GM19328 (cell line): ENCODE measurements around the gene CBR3.
"Not testable (repeated sequence)": the region's sequence is repeated elsewhere in the genome, so short reads cannot be mapped to it uniquely, and the experiment has no call there.

Experiments
- ATAC-seq: cut with Tn5 transposase; IDR thresholded peaks from one replicate; pipeline ENCODE4 v1.9.1; 2021; ENCODE audit warnings: mild to moderate bottlenecking, moderate library complexity; ENCODE audit not compliant: unreplicated experiment

CBR3 gene

DNA sequence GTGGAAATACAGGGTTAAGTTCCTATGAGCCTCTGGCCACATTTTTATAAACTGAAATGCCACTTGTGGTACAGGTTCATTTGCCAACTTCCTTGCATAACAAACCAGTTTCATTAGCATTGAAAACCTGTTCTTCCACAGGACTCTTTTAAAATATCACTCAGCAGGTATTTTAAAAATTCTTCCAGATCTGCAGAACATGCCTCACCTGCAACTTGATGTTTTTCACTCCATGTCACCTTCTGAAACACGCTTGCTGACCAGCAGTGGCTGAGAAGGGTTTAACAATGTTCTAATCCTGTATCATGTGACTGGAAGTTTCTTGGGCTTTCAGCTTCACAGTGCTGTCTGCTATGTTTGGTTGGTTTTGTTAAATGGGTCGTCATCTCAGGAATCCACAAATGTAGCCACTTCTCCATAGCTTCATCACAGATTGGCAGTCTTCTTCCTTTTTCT, 17.6 kb upstream of the CBR3 start:
- no peak for ATAC-seq

DNA sequence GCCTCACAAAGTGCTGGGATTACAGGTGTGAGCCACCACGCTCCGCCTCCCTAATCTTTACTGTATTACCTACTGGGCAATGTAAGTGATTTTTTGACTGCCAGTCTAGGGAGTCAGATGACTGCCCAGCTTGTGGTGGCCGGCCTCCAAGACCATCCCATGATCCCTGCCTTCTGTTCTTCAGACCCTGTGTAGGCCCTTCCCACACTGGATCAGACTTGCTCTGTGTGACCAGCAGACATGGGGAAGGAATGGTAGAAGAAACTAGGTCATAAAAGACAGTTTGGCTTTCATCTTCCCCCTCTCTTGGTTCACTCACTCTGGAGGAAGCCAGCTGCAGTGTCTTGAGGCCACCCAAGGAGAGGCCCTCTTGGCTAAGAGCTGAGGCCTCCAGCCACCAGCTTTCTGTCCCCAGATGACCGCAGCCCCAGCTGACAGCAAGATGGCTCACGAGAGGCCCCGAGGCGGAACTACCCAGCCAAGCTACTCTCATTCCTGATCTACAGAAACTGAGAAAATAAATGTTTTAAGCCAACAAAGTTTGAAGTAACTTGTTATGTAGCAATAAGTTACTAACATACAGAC, 14.5 kb upstream of the CBR3 start:
- ATAC-seq: no peak

DNA sequence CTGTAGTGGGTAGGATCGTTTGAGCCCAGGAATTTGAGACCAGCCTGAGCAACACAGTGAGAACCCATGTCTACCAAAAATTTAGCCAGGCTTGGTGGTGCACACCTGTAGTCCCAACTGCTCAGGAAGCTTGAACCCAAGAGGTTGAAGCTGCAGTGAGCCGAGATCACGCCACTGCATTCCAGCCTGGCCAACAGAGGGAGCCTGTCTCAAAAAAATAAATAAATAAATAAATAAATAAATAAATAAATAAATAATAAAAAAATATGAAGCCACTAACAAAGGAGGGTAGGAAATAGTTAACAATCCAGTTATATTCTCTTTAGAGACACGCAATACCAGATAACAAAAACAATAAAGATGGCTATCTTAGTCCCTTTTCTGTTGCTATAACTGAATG, 11.9 kb upstream of the CBR3 start:
- no peak for ATAC-seq

DNA sequence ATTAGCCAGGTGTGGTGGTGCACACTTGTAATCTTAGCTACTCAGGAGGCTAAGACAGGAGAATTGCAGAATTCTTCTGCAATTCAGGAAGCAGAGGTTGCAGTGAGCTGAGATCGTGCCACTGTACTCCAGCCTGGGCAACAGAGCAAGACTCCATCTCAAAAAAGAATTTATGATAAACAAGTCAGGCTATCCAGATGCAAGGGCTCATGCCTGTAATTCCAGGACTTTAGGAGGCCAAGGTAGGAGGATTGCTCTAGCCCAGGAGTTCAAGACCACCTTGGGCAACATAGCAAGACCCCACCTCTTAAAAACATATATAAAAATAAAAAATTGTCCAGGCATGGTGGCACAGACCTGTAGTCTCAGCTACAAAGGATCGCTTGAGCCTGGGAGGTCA, 10.5 kb upstream of the CBR3 start:
- no peak for ATAC-seq

DNA sequence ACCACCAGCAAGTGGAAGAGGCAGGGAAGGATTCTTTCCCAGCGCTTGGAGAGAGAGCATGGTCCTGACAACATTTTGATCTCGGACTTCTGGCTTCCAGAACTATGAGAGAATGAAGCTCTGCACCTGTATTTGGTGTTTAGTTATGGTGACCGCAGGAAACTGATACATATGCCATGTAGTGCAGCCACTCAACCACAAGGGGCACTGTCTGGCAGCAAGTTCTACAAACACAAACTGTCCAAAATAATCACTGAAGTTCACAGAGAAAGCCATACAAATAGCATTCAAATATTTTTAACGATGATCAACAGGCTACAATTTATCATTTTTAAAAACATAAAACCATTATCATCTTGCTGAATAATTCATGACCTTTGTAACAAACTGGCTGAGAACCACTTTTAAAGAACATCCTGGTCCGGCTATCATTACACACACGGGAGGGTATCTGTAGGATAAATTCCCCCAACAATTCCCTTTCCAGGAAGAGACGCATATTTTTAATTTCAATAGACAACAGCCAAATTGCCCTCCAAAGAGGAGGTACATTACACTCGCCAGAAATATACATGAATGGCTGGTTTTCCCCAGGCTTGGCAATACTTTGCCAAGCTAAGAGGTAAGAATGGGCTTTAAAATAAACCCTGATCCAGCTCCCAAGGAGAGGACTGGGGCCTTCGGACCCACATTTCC, 9.2 kb upstream of the CBR3 start:
- ATAC-seq: no peak

DNA sequence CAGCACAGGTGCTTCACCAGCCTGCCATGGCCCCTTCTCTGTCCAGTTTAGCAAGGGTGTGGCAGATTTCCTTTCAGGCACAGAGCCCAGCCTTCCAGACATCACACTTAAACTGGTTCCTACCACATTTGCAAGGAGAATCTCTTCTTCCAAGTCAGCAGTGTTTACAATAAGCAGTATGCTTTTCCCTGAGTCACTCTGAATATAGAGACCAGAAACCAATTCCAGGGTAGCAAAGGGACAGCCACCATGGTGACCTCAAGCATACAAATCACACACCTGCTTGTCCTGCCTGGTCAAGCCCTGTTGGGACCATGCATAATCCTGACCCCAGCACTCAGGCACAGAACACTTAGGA, 8.7 kb upstream of the CBR3 start:
- ATAC-seq: no peak

DNA sequence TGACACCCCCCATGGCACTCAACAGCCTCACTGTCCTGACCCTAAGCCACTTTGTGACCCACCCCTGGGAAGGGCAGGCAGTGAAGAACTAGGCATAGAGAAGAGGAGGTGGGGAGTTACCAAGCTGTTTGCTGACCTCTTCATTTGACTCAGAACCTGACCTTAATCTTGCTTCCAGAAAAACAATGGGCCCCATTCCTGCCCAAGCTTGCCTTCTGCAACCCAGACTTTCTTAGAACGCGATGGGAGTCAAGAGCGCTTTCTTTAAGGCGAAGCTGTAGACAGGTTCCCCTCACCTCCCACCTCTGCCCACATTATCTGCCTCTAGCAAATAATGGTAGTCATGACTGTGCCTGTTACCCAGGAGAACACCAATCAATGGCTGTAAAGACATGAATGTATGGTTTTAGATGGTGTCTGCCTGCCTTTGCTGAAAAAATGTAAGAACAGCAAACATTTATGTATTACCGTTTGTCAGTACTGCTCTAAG, 8.2 kb upstream of the CBR3 start:
- ATAC-seq: no peak

DNA sequence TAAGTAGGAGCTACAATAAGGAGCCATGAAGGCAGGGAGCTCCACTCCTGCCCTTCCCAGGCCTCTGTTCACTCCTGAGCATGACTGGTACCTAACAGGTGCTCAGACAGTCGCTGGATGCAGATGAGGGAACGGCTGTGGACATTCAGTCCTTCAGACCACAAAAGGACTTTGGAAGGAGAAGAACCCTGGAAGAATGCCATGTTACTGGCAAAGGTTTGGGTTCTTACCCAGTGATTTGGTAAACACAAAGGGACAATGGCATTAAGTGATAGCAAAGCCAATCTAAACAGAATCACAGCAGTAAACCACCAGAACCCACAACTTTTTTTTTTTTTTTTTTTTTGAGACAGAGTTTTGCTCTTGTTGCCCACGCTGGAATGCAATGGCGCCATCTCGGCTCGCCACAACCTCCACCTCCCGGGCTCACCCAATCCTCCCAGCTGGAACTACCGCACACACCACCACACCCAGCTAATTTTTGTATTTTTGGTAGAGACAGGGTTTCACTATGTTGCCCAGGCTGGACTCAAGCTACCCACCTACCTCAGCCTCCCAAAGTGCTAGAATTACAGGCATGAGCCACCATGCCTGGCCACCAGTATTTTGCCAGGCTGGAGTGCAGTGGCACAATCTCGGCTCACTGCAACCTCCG, 7.5 kb upstream of the CBR3 start:
- ATAC-seq: no peak

DNA sequence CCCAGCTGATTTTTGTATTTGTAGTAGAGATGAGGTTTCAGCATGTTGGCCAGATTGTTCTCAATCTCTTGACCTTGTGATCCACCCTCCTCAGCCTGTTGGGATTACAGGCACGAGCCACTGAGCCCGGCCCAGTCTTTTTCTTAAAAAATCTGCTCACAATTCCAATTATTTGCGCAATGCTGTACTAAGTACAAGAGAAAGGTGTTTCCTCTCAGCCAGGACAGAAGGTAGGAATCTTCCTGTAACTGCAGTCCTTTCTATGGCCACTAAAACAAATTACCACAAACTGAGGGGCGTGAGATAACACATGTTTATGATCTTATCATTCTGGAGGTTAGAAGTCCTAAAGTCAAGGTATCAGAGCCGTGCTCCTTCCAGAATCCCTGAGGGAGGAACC, 6.9 kb upstream of the CBR3 start:
- no peak for ATAC-seq

DNA sequence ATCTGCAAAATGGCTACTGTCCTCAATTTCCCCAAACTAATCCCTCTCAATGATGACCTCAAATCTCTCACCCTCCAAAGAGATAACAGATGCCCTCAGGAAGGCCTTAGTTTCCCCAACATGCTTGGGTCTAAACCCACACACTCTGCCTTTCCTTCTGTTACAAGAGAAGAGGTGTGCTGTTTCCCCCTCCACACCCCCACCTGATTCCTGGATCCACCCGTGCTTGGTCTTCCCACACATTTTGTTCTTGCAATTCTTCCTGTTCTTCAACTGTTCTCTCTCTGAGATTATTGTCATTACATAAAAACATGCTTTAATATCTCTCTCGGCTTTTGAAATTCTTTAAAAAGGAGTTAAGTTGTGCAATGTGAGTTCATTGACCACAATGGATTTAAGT, 5.7 kb upstream of the CBR3 start:
- no peak for ATAC-seq

DNA sequence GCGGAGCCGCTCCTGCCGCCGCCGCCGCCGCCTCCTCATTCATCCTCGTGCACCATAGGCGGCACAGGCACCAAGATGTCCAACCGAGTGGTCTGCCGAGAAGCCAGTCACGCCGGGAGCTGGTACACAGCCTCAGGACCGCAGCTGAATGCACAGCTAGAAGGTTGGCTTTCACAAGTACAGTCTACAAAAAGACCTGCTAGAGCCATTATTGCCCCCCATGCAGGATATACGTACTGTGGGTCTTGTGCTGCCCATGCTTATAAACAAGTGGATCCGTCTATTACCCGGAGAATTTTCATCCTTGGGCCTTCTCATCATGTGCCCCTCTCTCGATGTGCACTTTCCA, 4.5 kb upstream of the CBR3 start:
- ATAC-seq: not testable (repeated sequence)

DNA sequence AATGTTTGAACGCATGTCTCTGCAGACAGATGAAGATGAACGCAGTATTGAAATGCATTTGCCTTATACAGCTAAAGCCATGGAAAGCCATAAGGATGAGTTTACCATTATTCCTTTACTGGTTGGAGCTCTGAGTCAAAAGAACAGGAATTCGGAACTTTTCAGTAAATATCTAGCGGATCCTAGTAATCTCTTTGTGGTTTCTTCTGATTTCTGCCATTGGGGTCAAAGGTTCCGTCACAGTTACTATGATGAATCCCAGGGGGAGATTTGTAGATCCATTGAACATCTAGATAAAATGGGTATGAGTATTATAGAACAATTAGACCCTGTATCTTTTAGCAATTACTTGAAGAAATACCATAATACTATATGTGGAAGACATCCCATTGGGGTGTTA, 4.0 kb upstream of the CBR3 start:
- not testable (repeated sequence) for ATAC-seq

DNA sequence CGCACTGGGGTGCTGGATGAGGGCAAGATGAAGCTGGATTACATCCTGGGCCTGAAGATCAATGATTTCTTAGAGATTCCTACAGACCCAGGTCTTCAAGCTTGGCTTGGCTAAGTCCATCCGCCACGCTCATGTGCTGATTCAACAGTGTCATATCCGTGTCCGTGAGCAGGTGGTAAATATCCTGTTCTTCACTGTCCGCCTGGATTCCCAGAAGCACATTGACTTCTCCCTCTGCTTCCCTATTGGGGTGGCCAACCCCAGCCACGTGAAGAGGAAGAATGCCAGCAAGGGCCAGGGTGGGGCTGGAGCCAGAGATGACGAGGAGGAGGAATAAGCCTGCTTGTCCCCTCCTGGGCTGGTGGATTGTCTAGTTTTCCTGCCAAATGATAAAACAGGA, 2.2 kb upstream of the CBR3 start:
- ATAC-seq: no peak

DNA sequence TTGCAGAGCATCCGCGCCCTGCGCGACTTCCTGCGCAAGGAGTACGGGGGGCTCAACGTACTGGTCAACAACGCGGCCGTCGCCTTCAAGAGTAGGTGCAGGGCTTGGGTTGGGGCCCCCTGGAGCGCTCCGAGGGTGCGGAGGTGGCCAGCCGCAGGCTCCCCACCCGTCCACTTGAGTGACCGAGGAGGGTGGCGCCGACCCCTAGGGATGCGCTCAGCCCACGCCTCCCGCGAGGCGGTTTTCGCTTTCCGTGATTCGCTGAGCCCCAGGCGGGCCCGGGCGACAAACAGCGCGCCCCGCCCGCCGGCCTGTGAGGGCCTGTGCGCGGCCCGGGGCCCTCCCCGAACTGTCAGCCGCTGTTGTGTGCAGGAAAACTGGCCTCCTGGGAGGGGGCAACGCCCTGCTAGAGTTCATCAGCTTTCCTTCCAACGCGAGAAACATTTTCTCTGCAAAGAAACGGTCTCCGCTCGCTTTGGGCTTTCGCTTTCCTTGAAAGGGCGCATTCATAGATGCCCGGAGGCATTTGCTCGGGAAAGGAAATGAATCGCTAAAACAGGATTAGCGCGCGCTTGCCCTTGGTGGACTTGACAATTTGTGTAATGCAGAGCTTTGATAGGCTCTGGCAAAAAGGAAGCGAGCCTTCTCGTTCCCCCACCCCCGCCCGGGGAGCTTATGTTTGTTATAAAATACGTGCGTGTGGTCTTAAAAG, 668 bp downstream of the CBR3 start:
- ATAC-seq: no peak

DNA sequence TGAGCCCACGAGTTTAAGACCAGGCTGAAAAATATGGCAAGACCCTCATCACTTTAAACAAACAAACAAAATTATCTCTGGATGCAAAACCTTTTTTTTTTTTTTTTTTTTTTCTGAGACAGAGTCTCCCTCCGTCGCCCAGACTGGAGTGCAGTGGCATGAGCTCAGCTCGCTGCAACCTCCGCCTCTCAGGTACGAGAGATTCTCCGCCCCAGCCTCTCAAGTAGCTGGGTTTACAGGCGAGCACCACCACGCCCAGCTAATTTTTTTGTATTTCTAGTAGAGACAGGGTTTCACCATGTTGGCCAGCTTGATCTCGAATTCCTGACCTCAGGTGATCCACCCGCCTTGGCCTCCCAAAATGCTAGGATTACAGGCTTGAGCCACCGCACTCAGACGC, 4.9 kb downstream of the CBR3 start:
- not testable (repeated sequence) for ATAC-seq

DNA sequence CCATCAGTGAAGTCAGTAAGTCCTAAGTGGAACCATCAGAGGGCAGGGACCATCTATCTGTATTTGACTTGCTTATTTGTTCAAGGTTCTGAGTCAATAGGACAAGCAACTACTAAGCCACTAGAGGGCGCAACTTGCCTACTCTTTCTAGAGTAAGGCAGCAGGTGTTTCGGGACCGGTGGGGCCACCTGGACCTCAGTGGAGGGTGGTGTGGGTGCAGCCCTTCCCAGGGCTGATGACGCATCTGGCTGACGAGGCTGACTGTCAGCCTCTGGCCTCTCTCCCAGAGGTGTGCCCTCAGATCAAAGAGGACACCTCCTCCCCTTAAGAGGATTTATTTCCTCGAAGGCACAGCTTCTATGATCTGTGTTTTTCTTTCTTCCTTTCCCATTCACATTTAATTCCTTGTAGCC, 6.6 kb downstream of the CBR3 start:
- peak; percentile 72 for ATAC-seq

DNA sequence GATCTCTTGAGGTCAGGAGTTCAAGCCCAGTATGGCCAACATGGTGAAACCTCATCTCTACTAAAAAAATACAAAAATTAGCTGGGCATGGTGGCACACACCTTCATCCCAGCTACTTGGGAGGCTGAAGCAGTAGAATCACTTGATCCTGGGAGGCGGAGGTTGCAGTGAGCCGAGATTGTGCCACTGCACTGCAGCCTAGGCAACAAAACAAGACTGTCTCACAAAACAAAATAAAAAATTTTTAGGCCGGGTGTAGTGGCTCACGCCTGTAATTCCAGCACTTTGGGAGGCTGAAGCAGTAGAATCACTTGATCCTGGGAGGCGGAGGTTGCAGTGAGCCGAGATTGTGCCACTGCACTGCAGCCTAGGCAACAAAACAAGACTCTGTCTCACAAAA, 9.4 kb downstream of the CBR3 start:
- ATAC-seq: not testable (repeated sequence)

DNA sequence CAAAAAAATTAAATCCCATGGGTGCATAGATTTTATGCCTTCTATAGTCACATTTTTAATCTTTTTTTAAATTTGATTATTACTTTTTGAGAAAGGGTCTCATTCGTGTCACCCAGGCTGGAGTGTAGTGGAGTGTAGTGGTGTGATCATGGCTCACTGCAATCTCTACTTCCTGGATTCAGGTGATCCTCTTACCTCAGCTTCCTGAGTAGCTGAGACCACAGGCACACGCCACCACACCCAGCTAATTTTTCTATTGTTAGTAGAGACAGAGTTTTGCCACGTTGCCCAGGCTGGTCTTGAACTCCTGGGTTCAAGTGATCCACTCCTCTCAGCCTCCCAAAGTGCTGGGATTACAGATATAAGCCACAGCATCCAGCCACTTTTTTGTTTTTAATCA, 10.4 kb downstream of the CBR3 start:
- no peak for ATAC-seq

DNA sequence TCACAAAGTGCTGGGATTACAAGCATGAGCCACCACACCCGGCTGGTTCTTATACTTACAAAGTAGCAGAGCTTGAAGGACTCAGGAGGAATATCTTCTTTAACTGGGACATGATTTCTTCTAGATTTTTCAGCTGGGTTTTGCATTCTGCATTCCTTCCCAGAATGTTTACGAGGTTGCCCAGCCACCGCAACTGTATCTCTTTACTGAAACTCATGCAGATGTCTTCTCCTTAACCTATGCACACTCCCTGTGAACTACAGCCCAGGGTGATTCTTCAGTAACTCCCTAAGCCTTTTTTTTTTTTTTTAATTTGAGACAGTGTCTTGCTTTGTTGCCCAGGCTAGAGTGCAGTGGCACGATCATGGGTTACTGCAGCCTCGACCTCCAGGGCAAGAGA, 13.0 kb downstream of the CBR3 start:
- no peak for ATAC-seq

DNA sequence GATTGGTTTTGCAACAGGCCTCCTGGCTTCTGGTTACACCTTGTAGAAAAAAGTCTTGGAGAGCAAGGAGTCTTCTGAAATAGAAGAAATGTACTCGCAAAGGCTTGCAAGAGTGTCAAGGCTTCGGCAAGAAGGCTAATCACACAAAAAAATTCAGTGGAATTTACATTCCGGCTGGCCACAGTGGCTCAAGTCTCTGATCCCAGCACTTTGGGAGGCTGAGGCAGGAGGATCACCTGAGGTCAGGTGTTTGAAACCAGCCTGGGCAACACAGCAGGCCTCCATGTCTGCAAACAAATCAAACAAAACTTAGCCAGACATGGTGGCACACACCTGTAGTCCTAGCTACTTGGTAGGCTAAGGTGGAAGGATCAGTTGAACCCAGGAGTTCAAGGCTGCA, 14.0 kb downstream of the CBR3 start:
- ATAC-seq: no peak

DNA sequence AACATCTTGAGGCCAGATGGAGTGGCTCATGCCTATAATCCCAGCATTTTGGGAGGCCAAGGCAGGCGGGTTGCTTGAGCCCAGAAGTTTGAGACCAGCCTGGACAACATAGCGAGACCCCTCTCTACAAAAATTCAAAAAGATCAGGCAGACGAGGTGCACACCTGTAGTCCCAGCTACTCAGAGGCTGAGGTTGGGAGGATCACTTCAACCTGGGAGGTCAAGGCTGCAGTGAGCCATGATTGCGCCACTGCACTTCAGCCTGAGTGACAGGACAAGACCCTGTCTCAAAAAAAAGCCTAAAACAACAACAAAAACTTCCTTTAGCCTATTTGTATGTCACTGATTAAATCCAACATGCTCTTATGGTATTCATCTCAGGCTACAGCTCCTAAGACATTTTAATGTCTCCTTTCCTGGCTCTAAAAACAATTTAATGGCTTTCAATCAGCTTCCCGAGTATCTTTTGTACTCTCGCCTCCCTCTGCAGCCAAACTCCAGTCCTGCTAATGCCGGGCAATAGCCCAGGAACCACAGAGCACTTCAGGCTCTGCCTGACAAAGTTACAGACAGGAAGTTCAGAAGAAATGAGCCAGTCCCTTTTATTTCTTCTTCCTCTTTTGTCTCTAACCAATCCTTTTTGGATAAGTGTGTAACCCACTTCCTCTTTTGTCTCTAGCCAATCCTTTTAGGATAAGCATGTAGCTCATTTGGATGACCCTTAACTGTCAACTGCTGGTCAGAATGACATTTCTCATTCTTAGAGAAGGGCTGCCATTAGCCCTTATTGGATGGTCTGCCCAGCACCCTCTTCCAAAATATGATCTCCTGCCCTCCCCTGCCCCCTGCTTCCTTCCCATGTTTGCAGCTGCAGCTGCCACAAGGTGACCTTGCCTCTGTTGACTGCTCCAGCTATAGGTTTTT, 15.2 kb downstream of the CBR3 start:
- no peak for ATAC-seq
